CMK (cell line): ENCODE data around the gene TADA2B.

Experiments used
- DNase-seq: peaks from one replicate; pipeline ENCODE4 v3.0.0-alpha.2; 2010; ENCODE audit warnings: low read depth

TADA2B gene, protein sequence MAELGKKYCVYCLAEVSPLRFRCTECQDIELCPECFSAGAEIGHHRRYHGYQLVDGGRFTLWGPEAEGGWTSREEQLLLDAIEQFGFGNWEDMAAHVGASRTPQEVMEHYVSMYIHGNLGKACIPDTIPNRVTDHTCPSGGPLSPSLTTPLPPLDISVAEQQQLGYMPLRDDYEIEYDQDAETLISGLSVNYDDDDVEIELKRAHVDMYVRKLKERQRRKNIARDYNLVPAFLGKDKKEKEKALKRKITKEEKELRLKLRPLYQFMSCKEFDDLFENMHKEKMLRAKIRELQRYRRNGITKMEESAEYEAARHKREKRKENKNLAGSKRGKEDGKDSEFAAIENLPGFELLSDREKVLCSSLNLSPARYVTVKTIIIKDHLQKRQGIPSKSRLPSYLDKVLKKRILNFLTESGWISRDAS

DNA sequence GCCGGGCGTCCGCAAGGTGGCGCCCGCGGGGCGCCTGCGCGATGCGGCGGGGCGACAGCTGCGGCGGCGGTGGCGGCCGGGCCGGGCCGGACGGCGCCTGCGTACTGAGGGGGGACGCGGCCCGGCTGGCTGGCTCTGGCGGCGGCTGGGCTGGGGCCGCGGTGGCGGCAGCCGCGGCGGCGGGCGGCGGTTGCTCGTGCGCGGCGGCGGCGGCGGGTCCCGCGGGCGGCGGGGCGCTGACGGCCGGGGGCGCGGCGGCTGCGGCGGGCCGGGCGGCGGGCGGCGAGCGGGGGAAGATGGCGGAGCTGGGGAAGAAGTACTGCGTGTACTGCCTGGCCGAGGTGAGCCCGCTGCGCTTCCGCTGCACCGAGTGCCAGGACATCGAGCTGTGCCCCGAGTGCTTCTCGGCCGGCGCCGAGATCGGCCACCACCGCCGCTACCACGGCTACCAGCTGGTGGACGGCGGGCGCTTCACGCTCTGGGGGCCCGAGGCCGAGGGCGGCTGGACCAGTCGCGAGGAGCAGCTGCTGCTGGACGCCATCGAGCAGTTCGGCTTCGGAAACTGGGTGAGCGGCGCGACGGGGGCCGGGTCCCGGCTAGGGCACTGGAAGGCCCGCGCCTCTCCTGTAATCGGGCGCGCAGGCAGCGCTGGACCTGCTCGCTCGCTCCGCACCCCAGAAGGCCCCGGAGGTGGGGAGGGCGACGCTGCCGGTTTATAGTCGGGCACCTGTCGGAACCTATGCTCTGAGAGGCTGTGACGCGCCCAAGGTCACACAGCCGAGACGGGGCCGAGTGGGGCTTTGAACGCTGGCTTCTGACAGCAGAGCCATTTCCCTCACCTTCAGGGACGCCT is at the start of gene TADA2B:
TSS of gene TADA2B (plus strand) at position 89 of the 853 bp plus-strand sequence. CDS start at position 297, 208 bp downstream.
- no peak for DNase-seq

DNA sequence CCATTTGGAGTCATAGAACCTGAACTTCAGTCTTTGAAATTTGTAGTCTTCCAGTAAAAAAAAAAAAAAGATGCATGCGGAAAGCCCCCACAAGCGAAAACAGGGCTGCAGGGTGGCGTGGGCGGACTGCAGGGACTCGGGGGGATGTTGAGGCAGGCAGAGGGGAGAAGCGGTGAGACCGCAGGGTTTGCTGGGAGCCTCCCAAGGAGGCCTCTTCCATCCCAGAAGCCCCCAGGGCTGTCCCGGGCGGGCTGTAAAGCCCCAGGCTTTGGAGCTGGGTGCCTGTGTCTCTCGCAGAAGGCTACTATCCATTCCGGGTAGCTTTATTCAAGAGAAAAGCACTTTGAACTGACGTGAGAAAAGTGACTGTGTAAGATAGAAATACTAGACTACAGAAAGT is 46.7 kb upstream of the TADA2B start:
- no peak for DNase-seq

DNA sequence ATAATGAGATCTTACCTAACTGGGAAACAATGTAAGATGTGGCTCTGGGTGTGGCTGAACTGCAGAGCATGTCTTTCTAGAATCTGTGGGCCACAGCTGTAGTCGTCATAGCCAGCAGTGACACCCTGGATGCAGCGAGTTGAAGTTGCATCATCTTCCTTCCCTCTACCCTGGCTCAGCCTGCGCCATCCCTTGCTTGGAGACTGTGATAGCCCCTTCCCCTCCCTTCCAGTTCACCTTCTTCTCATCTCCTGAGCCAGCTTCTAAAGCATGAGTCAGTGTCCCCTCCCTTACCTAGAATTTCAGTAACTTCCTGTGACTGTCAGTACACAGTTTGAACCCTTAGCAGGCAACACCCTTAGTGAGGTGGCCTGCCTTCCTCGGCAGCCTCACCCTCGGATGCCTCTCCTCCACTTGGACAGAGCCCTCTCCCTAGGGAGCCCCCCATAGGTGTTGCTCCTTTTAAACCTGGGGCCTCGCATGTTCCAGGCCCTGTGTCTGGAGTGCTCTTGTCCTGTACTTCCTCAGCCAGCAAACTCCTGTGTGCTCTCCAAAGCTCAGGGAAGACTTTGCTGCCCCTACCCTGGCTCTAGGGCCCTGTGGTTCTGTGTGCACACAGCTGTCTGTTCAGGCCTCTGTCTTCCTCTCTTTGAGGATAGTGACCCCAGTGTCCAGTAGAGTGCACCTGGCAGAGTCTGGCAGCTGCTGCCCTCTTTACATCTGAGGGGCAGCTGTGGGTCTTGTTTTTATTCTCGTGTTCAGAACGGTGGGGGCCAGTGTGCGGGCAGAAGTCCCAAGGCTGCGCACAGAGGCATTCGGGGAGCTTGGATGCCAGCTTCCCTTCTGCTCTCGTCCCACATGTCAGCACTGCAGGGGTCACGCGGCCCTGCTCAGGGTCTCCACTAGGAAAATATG is 43.7 kb upstream of the TADA2B start:
- DNase-seq = no peak

DNA sequence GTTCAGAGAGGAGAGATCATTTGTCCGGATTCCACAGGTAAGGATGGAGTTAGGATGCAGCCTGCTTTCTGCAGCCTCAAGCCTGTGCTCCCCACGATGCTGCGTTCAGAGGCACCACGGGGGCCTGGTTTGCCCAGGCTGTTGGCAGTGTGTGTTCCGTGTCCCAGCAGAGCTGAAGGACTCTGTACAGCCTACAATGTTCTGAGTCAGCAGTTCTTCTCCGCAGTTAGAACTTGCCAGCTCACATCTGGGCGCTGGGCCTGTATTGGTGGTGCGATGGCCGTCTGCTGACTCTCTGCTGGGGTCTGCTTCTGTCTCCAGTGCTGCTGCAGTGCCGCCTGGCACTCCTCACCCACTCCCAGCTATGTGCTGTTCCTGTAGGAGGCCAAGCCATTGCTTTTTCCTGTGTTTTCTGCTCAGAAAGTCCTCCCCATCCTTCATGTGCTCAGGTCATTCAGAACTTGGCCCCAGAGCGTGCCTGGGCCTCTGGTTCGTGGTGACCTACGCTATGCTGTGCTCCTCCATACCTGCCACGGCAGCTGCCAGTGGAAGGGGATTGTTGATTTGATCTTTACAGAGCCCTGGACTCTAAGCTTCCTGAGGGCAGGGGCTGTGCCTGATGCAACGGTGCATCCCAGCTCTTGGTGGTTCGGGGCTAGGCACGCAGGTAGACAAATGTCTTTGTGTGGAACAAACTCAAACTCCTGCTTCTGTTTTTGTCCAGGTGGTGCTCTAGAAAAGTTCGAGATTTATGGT is 42.6 kb upstream of the TADA2B start:
- DNase-seq = no peak

DNA sequence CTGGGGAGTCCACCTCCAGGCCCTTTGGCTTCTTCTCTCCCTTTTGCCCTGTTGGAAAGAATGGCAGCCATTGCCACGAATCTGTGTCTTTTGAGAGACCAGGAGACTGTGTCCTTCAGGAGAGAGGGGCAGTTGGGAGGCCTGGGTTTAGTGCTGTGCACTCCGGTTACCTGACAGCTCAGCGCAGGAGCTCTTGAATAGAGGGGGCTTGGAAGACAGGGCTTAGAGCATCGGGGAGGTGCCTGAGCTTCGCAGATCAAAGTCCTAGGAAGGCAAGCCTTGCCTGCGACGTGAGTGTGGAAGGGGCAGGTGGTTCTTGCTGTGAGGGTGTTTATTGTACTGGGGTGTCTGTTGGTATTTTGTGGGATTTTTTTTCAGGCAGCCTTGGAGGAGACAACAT is 41.9 kb upstream of the TADA2B start:
- DNase-seq = no peak

DNA sequence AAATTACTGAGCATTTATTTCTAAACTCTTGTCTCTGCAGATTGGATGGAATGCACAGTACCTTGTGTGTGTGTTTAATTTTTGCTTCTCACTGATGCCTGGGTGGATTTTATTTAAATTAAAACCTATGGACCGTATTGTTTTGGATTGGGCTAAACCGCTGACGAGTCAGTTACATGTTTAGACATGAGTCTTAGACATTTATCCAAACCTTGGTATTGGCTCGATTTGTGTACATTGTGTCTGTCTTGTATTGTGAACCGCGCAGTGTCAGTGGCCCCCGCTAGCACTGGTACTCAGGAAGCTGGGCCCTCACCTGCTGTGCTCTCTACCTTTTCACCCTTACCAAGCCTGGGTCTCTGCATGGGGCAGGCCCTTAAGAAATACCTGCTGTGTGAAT is 40.8 kb upstream of the TADA2B start:
- DNase-seq = no peak

DNA sequence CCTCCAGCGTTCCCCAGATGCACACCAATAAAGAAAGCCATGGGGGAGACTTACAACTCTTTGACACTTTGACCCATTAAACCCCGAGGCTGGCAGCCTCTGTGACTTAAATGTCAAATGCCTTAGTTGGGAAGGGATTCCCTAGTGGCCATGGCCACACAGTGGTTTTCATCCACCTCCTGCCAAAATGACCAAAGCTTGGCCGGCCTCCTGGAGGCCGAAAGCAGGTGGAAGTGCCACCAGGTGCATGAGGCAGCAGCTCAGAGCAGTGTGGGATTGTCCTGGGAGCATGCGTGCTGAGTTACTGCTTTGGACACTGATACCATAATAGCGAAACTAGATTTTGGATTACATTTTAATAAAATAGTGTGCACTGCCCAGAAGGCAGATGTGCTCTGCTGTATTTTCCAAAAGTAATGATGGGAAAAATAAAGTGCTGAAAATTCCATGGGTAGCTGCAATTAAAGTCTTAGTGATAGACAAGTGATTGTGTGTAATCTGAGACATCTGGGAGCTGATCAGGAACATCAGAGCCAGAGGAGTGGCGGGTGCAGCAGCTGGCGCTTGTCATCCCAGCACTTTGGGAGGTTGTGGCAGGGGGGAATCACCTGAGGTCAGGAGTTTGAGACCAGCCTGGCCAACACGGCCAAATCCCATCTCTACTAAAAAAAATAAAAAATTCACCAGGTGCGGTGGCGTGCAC is 39.8 kb upstream of the TADA2B start:
- DNase-seq = no peak

DNA sequence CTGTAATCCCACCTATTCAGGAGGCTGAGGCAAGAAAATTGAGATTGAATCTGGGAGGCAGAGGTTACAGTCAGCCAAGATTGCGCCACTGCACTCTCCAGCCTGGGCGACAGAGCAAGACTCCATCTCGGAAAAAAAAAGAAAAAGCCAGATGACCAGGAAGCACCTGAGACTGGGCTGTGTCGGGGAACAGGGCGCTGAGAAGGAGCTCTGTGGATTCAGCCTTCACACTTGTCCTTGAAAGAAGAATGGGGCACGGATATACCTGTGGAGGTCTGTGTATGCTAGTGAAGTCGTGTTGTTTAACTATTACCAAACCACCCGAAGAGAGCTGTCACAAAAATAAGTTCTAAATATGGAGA is 39.3 kb upstream of the TADA2B start:
- DNase-seq = no peak

DNA sequence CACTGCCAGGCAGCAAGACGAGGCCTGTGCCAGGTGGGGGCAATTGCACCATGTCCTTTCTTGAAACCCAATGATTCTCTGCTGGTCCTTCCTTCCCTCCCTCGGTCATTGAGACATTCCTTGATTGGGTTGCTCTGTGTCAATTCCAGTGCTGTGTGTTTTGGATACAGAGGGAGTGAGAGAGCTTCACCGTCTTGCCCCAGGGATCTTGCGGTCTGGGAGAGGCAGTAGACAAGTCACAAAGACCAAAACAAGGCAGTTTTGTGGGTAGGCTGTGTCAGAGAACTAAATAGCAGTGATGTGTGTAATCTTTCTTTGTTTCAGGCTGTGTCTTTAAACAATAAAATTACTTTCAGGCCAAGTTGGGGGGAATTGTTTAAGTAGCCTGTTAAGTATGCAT is 38.8 kb upstream of the TADA2B start:
- DNase-seq = no peak

DNA sequence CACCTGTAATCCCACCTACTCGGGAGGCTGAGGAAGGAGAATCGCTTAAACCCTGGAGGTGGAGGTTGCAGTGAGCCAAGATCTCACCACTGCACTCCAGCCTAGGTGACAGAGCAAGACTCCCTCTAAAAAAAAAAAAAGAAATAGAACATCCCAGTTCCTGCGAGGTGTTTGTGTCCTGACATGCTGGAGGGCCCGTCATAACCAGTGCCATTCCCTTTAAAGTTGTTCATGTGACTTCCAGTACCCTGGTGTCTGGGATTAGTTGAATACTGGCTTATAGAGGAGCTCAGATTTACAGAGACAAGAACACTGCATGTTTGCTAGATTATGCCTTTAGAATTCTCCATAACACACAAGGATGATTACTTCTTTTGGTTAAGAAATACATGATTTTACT is 37.6 kb upstream of the TADA2B start:
- DNase-seq = no peak

DNA sequence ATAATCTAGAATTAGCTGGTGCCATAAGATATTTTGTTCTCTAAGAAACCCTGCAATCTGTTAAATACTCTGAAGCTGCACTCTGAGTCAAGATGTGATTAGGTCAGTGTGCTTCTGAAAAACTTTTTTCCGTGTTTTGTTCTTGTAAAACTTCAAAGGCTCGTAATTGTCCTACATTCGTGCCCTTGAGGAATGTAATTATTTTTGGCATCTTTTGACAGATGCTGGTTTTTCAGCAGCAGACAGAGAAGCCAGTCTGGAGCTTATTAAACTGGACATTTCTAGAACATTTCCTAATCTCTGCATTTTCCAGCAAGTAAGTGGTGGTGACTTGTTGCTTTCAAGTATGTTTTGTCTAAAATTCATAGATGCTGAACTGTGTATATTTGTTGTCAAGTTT is 36.8 kb upstream of the TADA2B start:
- no peak for DNase-seq

DNA sequence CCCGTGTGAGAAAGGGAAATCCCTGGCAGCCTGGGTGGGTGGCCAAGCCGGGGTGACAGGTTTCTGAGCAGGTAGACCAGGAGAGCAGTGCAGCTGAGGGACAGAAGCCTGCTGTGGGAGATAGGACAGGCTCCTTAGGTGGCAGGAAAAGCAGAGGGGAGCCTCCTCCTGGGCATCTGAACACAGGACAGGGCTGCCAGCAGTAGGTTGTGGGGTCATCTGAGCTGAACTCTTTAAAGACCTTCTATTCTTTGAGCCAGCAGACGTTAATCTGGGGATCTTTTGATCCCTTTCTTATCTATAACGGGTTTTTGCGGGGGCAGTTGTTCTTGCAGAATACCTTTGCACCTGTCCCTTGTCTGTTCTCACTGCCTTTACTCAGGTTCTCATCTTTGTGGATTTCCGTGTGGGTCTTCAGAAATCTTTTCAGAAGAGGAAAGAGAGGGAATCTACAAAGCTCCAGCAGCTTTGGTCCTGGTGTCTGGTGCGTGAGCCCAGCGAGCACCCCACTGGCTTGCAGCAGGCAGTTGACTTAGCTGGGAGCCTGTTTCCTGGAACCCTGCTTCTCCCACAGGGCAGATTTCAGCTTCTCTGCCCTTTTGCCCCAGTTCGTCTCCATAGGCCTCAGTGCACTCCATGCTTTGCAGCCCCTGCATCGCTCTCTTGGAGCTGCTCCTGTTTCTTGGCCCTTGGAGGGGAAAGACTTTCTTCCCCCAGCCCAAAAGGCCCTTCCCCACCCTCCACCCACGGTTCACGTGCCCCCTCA is 35.8 kb upstream of the TADA2B start:
- no peak for DNase-seq

DNA sequence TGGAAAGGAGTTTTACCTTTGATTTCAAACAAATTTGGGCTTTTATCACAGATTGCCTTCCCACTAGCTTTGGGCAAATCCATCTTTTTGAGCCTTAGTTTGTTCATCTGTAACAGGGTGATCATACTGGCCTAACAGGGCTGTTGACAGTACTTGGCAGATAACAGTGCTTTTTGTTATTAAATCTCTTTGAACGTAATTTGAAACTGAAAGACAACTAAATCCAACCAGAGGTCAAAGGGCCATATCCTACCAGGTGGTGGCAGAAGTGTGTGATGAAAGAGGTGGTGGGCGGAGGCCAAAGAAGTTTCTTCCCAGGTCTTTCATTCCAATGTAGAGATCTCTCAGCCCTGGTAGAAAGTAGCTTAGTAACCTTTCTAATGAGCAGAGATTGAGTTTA is 35.2 kb upstream of the TADA2B start:
- no peak for DNase-seq

DNA sequence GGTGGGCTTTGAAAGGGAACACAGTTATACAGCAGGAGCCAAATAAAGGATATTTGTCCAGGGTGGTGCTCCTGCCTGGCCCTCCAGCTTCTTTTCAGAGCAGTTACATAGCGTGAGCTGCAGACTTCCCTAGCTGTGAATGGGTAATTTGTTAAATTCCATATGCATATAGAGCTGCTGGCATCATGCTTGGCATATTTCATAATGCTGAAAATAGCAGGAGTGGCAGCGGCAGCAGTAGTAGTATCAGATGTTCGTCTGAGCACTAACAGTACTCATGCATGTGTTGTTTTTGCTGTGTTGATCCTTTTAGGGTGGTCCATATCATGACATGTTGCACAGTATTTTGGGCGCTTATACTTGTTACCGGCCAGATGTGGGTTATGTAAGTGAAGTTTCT is 33.6 kb upstream of the TADA2B start:
- no peak for DNase-seq

DNA sequence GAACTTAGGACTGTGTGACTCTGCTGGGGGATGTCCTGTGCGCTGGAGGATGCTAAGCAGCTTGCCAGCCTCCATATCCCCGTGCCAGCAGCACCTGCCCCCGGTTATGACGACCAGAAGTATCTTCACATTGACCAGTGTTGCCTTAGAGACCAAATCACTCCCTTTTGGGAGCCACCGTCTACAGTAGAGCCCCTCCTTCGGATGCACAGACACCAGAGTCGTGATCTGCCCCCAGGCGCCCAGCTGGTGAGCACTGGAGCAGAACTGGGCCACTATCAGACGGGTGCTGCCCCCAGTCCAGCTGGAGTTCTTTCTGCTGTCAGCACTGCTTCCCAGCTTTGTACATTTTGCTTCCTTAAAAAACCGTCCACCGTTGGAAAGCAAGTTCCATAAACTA is 30.0 kb upstream of the TADA2B start:
- no peak for DNase-seq

DNA sequence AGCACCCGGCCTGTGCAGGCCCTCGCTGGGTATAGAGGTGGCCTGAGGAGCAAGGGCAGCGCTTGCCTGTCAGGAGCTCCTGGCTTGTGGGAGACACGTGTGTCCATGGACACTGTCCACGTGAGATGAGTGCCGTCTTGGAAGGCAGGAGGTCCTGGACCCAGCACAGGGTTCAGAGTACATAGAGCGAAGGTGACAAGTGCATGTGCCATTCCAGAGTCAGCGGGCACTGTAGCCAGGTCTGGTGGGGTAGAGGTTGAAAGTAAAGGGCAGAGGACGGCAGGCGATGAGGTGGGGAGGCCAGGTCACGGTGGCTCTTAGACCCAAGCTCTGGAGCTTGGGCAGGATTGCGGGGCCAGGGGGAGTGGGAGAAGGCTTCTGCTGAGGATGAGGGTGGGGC is 28.4 kb upstream of the TADA2B start:
- DNase-seq = no peak

DNA sequence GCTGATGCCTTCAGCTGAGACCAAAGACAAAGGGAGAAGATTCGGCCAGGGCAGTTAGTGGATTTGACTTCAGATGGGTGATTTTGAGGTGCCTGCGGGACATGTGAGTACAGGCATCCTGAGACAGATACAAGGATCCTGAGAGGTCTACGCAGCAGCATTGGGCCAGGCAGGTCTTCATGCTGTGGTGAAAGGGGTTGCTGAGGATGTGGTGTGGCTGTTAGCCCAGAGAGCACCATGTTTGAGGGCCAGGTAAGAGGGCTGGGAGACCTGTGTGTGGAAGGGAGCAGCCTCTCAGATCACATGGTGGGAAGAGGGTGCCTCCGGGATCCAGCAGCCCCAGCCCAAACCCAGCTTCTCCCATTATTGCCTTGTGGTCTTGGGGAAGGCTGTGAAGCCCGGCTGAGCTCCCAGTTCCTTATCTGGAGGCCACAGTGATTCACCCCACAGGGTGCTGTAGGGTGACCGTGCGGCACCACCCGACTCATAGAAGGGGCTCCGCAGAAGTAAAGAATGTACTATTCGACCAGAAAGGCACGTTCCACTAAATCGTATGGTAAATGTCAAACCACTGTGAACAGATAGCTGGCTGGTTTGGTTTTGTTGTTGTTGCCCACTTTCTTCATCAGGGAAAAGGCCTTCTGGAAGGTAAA is 27.7 kb upstream of the TADA2B start:
- DNase-seq = no peak

DNA sequence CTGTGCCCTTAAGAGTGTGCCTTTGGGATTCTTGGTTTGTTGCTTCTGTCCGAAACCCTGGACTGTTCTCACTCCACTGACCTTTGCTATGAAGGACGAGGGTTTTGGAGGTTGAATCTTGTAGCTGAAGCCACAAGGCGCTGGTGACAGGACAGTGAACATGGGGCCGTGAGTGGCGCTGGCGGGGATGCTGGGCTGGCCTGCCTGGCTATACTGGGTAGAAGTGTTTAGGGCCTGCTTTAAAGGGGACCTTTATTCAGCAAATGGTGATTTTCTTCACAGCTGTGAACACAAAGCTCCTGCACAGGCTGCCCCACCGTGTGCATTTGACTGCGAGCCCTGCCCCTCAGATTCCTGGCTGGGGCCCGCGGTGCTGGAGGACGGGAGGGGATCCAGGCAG is 27.1 kb upstream of the TADA2B start:
- DNase-seq = no peak

DNA sequence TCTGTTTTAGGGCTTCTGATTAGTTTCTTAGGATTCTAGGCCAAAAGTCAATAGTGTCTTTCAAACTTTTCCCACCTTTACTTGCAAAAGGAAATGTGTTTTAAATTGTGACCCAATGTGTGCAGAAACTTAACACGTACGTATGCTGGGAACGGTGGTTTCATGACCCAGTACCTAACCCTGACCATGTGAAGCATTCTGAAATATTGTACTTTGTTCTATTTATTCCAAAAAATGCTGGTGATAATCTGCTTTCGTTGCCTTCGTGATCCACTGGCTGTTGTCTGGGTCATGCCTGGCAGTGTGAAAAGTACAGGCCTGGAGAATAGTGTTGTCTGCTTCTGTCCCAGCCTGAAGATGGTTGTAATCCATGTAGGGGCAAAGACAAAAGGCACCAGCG is 26.7 kb upstream of the TADA2B start:
- DNase-seq = no peak
